ENCODE results near the gene INO80B.

Gene INO80B

GRCh38 chr2:74425523-74425922 is 29.4 kb upstream of the INO80B start:
- Histone ChIP-seq H3K4me1 (ENCODE audit: control insufficient read depth in 1 of 2, insufficient read depth in 2 of 2, low read length in 2 of 2) (peaks cover 33 to 35% of the 10 kb centered on the region in 2 donors), H3K27ac (ENCODE audit: low read depth, low read length) (no peak overlapping the region)

GRCh38 chr2:74426181-74426758 is 28.6 kb upstream of the INO80B start:
- peaks cover 29 to 58% of the 10 kb centered on the region in 2 donors for H3K36me3 ChIP-seq (ENCODE audit: control insufficient read depth in 1 of 2, insufficient read depth in 2 of 2, low read length in 2 of 2)

More at GRCh38 chr2:74425523-74425922, 29.4 kb upstream of the INO80B start:
- peaks cover 24 to 54% of the 10 kb centered on the region in 2 donors for H3K36me3 ChIP-seq (ENCODE audit: control insufficient read depth in 1 of 2, insufficient read depth in 2 of 2, low read length in 2 of 2)
- H3K9ac ChIP-seq (ENCODE audit: low read depth in 1 of 2, low read length in 2 of 2) = no peak overlapping the region
- H3K4me3 ChIP-seq (ENCODE audit: low read depth in 1 of 2, low read length in 2 of 2) = no peak overlapping the region
- H3K9me3 ChIP-seq (ENCODE audit: control insufficient read depth in 1 of 2, low read length in 2 of 2) = no peaks in the 10 kb centered on the region
- no peaks in the 10 kb centered on the region for H3K27me3 ChIP-seq (ENCODE audit: control insufficient read depth in 1 of 2, insufficient read depth in 2 of 2, low read length in 2 of 2)

GRCh38 chr2:74427551-74427950 is 27.3 kb upstream of the INO80B start:
- no peaks in the 10 kb centered on the region for H3K9me3 ChIP-seq (ENCODE audit: control insufficient read depth in 1 of 2, low read length in 2 of 2)
- H3K4me3 ChIP-seq (ENCODE audit: low read depth in 1 of 2, low read length in 2 of 2) = no peak overlapping the region
- peaks cover 28 to 44% of the 10 kb centered on the region in 2 donors for H3K4me1 ChIP-seq (ENCODE audit: control insufficient read depth in 1 of 2, insufficient read depth in 2 of 2, low read length in 2 of 2)
- peaks cover 36 to 68% of the 10 kb centered on the region in 2 donors for H3K36me3 ChIP-seq (ENCODE audit: control insufficient read depth in 1 of 2, insufficient read depth in 2 of 2, low read length in 2 of 2)
- no peaks in the 10 kb centered on the region for H3K27me3 ChIP-seq (ENCODE audit: control insufficient read depth in 1 of 2, insufficient read depth in 2 of 2, low read length in 2 of 2)
- H3K27ac ChIP-seq (ENCODE audit: low read depth, low read length) = no peak overlapping the region
- no peak overlapping the region for H3K9ac ChIP-seq (ENCODE audit: low read depth in 1 of 2, low read length in 2 of 2)

More at GRCh38 chr2:74426181-74426758, 28.6 kb upstream of the INO80B start:
- no peak overlapping the region for H3K27ac ChIP-seq (ENCODE audit: low read depth, low read length)
- H3K4me1 ChIP-seq (ENCODE audit: control insufficient read depth in 1 of 2, insufficient read depth in 2 of 2, low read length in 2 of 2) = peaks cover 33 to 38% of the 10 kb centered on the region in 2 donors
- H3K9ac ChIP-seq (ENCODE audit: low read depth in 1 of 2, low read length in 2 of 2) = no peak overlapping the region
- no peaks in the 10 kb centered on the region for H3K9me3 ChIP-seq (ENCODE audit: control insufficient read depth in 1 of 2, low read length in 2 of 2)
- no peak overlapping the region for H3K4me3 ChIP-seq (ENCODE audit: low read depth in 1 of 2, low read length in 2 of 2)
- H3K27me3 ChIP-seq (ENCODE audit: control insufficient read depth in 1 of 2, insufficient read depth in 2 of 2, low read length in 2 of 2) = no peaks in the 10 kb centered on the region

GRCh38 chr2:74428675-74429074 is 26.2 kb upstream of the INO80B start:
- Histone ChIP-seq H3K4me3 (ENCODE audit: low read depth in 1 of 2, low read length in 2 of 2) (no peak overlapping the region), H3K4me1 (ENCODE audit: control insufficient read depth in 1 of 2, insufficient read depth in 2 of 2, low read length in 2 of 2) (peaks cover 28 to 44% of the 10 kb centered on the region in 2 donors), H3K9me3 (ENCODE audit: control insufficient read depth in 1 of 2, low read length in 2 of 2) (no peaks in the 10 kb centered on the region), H3K36me3 (ENCODE audit: control insufficient read depth in 1 of 2, insufficient read depth in 2 of 2, low read length in 2 of 2) (peaks cover 36 to 69% of the 10 kb centered on the region in 2 donors), H3K27ac (ENCODE audit: low read depth, low read length) (no peak overlapping the region), H3K9ac (ENCODE audit: low read depth in 1 of 2, low read length in 2 of 2) (no peak overlapping the region), H3K27me3 (ENCODE audit: control insufficient read depth in 1 of 2, insufficient read depth in 2 of 2, low read length in 2 of 2) (no peaks in the 10 kb centered on the region)

- H3K4me1 ChIP-seq (ENCODE audit: control insufficient read depth in 1 of 2, insufficient read depth in 2 of 2, low read length in 2 of 2) = peaks cover 28 to 44% of the 10 kb centered on the region in 2 donors
- no peaks in the 10 kb centered on the region for H3K27me3 ChIP-seq (ENCODE audit: control insufficient read depth in 1 of 2, insufficient read depth in 2 of 2, low read length in 2 of 2)
- H3K4me3 ChIP-seq (ENCODE audit: low read depth in 1 of 2, low read length in 2 of 2) = peak overlapping the region in 1 of 2 donors; percentile 38
- peak overlapping the region in 1 of 2 donors; percentile 34 for H3K9ac ChIP-seq (ENCODE audit: low read depth in 1 of 2, low read length in 2 of 2)
- H3K9me3 ChIP-seq (ENCODE audit: control insufficient read depth in 1 of 2, low read length in 2 of 2) = no peaks in the 10 kb centered on the region
- peaks cover 35 to 65% of the 10 kb centered on the region in 2 donors for H3K36me3 ChIP-seq (ENCODE audit: control insufficient read depth in 1 of 2, insufficient read depth in 2 of 2, low read length in 2 of 2)
- peak overlapping the region; percentile 47 for H3K27ac ChIP-seq (ENCODE audit: low read depth, low read length)
Observed at GRCh38 chr2:74429487-74430451, 25.1 kb upstream of the INO80B start.

GRCh38 chr2:74430502-74430901 is 24.4 kb upstream of the INO80B start:
- no peaks in the 10 kb centered on the region for H3K27me3 ChIP-seq (ENCODE audit: control insufficient read depth in 1 of 2, insufficient read depth in 2 of 2, low read length in 2 of 2)
- peak overlapping the region in 1 of 2 donors; percentile 38 for H3K4me3 ChIP-seq (ENCODE audit: low read depth in 1 of 2, low read length in 2 of 2)
- H3K4me1 ChIP-seq (ENCODE audit: control insufficient read depth in 1 of 2, insufficient read depth in 2 of 2, low read length in 2 of 2) = peaks cover 26 to 39% of the 10 kb centered on the region in 2 donors
- peak overlapping the region in 1 of 2 donors; percentile 34 for H3K9ac ChIP-seq (ENCODE audit: low read depth in 1 of 2, low read length in 2 of 2)
- peaks cover 28 to 64% of the 10 kb centered on the region in 2 donors for H3K36me3 ChIP-seq (ENCODE audit: control insufficient read depth in 1 of 2, insufficient read depth in 2 of 2, low read length in 2 of 2)
- H3K27ac ChIP-seq (ENCODE audit: low read depth, low read length) = no peak overlapping the region
- no peaks in the 10 kb centered on the region for H3K9me3 ChIP-seq (ENCODE audit: control insufficient read depth in 1 of 2, low read length in 2 of 2)

- peaks cover 11 to 27% of the 10 kb centered on the region in 2 donors for H3K36me3 ChIP-seq (ENCODE audit: control insufficient read depth in 1 of 2, insufficient read depth in 2 of 2, low read length in 2 of 2)
- H3K9me3 ChIP-seq (ENCODE audit: control insufficient read depth in 1 of 2, low read length in 2 of 2) = no peaks in the 10 kb centered on the region
- H3K4me1 ChIP-seq (ENCODE audit: control insufficient read depth in 1 of 2, insufficient read depth in 2 of 2, low read length in 2 of 2) = peaks cover 30 to 39% of the 10 kb centered on the region in 2 donors
- H3K4me3 ChIP-seq (ENCODE audit: low read depth in 1 of 2, low read length in 2 of 2) = no peak overlapping the region
- no peak overlapping the region for H3K9ac ChIP-seq (ENCODE audit: low read depth in 1 of 2, low read length in 2 of 2)
- H3K27ac ChIP-seq (ENCODE audit: low read depth, low read length) = no peak overlapping the region
- peaks cover 0 to 4% of the 10 kb centered on the region in 2 donors for H3K27me3 ChIP-seq (ENCODE audit: control insufficient read depth in 1 of 2, insufficient read depth in 2 of 2, low read length in 2 of 2)
Observed at GRCh38 chr2:74436111-74436805, 18.6 kb upstream of the INO80B start.

GRCh38 chr2:74436848-74437695 is 17.8 kb upstream of the INO80B start:
- Histone ChIP-seq H3K9ac (ENCODE audit: low read depth in 1 of 2, low read length in 2 of 2) (no peak overlapping the region), H3K27ac (ENCODE audit: low read depth, low read length) (no peak overlapping the region), H3K36me3 (ENCODE audit: control insufficient read depth in 1 of 2, insufficient read depth in 2 of 2, low read length in 2 of 2) (peaks cover 9 to 21% of the 10 kb centered on the region in 2 donors), H3K4me3 (ENCODE audit: low read depth in 1 of 2, low read length in 2 of 2) (no peak overlapping the region), H3K4me1 (ENCODE audit: control insufficient read depth in 1 of 2, insufficient read depth in 2 of 2, low read length in 2 of 2) (peaks cover 32 to 33% of the 10 kb centered on the region in 2 donors), H3K9me3 (ENCODE audit: control insufficient read depth in 1 of 2, low read length in 2 of 2) (no peaks in the 10 kb centered on the region), H3K27me3 (ENCODE audit: control insufficient read depth in 1 of 2, insufficient read depth in 2 of 2, low read length in 2 of 2) (peaks cover 0 to 4% of the 10 kb centered on the region in 2 donors)

- H3K4me1 ChIP-seq (ENCODE audit: control insufficient read depth in 1 of 2, insufficient read depth in 2 of 2, low read length in 2 of 2) = peaks cover 33 to 40% of the 10 kb centered on the region in 2 donors
- H3K4me3 ChIP-seq (ENCODE audit: low read depth in 1 of 2, low read length in 2 of 2) = no peak overlapping the region
- H3K36me3 ChIP-seq (ENCODE audit: control insufficient read depth in 1 of 2, insufficient read depth in 2 of 2, low read length in 2 of 2) = peaks cover 3 to 16% of the 10 kb centered on the region in 2 donors
- H3K9ac ChIP-seq (ENCODE audit: low read depth in 1 of 2, low read length in 2 of 2) = no peak overlapping the region
- H3K27me3 ChIP-seq (ENCODE audit: control insufficient read depth in 1 of 2, insufficient read depth in 2 of 2, low read length in 2 of 2) = peaks cover 0 to 4% of the 10 kb centered on the region in 2 donors
- no peak overlapping the region for H3K27ac ChIP-seq (ENCODE audit: low read depth, low read length)
- H3K9me3 ChIP-seq (ENCODE audit: control insufficient read depth in 1 of 2, low read length in 2 of 2) = no peaks in the 10 kb centered on the region
Observed at GRCh38 chr2:74438248-74438647, 16.6 kb upstream of the INO80B start.
